GM20000 (cell line): ENCODE measurements around the gene RAB31.

Source experiments
- DNase-seq: peaks from one replicate; pipeline ENCODE4 v3.0.0; 2012; ENCODE audit warnings: low spot score
- TF ChIP-seq, protein P1 (sequence below): IDR thresholded peaks from 2 replicates; pipeline ENCODE4 v1.5.1; 2012; ENCODE audit warnings: mild to moderate bottlenecking, control low read depth; ENCODE audit errors: extremely low read depth, missing control alignments

RAB31 gene

DNA sequence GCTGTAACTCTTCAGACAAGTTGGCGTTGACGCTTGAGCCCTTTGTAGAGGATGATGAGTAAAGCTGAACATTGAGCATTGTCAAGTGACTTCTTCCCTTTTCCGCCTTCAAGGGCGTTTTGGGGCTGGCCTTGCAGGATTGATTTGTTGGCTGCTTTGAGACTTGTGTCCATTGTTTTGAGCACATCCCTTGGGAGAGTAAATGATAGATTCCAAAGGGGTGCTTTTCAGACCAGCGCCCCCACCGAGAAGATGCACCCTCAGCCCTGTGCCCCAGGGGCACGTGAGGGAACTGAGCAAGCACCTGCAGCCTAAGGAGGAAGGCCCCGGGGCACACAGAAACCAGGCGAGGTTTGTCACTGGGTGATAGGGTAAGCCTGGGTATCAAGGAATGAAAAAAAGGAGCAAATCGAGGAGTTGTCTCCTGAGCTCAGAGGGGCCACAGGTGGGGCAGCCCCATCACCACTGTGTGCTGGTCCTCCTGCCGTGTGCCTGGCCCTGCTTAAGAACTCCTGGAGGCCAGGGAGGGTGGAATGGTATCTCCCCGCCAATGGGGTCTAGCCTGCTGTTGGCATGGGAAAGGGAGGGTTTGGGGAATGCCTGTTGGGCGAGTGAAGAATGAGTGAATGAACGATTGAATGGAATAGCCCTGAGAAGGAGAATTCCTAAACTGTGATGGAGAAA is 64.0 kb downstream of the RAB31 start:
- TF ChIP-seq, protein P1, sequence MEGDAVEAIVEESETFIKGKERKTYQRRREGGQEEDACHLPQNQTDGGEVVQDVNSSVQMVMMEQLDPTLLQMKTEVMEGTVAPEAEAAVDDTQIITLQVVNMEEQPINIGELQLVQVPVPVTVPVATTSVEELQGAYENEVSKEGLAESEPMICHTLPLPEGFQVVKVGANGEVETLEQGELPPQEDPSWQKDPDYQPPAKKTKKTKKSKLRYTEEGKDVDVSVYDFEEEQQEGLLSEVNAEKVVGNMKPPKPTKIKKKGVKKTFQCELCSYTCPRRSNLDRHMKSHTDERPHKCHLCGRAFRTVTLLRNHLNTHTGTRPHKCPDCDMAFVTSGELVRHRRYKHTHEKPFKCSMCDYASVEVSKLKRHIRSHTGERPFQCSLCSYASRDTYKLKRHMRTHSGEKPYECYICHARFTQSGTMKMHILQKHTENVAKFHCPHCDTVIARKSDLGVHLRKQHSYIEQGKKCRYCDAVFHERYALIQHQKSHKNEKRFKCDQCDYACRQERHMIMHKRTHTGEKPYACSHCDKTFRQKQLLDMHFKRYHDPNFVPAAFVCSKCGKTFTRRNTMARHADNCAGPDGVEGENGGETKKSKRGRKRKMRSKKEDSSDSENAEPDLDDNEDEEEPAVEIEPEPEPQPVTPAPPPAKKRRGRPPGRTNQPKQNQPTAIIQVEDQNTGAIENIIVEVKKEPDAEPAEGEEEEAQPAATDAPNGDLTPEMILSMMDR, result no peak
- DNase-seq, result no peak

DNA sequence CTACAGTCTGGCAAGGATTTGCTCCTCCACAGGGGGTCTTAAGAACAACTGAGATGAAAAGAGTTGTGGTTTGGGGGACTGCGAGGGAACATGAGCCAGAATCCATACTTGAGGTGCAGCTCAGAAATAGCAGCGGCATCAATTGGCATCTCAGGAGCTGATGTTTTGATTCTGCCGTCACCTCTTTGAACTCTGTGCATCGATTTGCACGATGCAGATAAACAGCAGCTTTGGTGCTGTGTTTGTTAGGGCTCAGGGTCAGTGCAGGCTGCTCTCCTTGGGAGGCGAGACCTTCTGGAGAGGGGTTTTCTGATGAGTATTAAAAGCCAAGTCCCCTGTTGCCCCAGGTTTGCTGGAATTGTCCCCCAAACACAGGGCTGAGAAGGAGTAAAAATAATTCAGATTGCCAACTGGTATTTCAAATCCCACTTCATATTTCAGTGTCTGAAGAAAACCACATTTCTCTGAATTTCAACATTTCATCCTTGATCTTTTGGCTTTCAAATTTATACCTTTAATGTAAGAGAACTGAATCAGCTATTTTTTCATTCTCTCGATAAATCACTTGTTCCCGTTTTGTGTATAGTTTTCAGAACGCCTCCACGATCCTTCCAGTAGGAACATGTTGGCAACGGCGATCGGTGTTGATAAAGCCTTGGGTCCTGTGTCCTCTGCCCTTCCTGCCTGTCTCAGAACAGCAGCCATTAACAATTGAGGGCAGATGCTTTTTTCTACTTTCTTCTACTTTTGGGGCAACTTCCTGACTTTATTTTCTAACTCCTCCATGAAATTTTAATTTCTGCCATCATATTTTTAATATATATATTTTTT is 65.0 kb downstream of the RAB31 start:
- DNase-seq, result no peak
- TF ChIP-seq, protein P1, result no peak

DNA sequence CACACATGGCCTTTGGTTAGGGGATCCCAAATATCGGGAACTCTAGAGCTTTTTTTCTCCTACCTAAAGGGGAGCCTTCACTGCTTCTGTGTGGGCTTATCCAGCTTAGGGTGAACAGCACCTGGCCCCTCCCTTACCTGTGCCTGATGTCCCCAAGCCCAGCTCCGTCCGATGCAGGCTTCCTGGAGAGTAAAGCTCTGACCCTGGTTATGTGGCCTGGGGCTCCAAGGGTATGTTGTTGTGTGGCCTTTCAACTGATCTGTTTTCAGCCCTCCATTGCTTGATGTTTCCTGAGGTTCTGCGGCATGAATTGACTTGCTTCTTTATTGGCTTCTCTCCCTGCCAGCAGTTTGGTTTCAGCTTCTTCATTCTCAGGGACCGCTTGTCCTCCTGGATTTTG is 66.0 kb downstream of the RAB31 start:
- TF ChIP-seq, protein P1, result no peak
- no peak for DNase-seq

DNA sequence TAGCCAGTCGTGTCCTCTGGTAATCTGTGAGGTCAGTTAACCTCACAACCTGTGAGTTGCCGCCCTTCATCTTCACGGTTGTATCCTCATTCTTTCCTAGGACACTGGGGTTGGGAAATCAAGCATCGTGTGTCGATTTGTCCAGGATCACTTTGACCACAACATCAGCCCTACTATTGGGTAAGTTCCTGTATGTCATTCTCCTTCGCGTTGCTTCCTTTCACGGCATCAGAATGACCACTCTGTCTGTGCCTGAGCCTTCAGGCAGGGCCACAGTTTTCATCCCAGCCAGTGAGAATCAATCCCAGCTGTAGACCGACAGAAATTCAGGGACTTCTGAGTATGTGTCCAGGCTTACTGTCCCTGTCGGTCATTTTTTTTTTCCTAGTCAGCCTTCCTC is 67.1 kb downstream of the RAB31 start:
- TF ChIP-seq, protein P1, result no peak
- no peak for DNase-seq

DNA sequence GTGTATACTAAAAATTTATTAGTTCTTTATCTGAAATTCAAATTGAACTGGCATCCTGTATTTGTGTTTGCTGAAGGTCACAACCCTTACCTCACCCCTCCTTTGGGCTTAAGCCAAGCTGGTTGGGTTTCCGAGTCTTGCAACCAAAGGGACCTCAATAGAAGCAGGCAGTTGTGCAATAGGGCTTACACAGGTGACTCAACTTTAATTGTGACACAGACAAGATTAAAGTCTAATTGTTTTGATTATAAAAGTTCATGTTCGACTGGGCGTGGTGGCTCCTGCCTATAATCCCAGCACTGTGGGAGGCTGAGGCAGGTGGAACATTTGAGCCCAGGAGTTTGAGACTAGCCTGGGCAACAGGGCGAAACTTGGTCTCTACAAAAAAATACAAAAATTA is 71.5 kb downstream of the RAB31 start:
- TF ChIP-seq, protein P1, result no peak
- no peak for DNase-seq

DNA sequence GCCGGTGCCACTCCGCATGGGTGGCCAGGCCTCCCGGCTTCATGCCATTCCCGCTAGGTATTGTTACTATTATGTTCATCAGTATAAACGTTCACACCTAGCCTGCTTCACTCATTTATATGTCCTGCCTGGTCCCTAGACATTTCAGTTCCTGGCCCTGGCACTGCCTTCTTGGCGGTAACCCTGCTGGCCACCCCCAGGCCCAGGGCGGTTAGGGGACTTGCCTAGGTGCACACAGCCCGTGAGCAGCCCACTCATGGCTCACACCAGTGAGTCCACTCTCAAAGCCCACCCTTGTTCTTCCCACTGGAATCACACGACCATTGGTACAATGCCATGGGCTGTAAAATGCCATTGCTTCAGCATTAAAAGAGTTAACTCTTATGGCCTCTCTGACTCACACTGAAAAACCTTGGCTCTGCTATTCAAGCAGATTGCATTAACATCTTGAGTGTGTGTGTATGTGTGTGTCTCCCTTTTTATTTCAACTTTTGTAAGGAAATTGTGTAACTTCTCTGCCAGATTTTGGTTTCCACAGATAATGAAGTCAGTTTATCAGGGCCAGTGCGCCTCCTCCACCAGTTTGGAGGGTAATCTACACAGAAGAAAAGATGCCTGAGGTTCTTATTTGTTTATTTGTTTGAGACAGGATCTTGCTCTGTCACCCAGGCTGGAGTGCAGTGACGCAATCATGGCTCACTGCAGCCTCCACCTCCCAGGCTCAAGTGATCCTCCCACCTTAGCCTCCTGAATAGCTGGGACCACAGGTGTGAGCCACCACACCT is 74.2 kb downstream of the RAB31 start:
- DNase-seq, result no peak
- TF ChIP-seq, protein P1, result no peak

DNA sequence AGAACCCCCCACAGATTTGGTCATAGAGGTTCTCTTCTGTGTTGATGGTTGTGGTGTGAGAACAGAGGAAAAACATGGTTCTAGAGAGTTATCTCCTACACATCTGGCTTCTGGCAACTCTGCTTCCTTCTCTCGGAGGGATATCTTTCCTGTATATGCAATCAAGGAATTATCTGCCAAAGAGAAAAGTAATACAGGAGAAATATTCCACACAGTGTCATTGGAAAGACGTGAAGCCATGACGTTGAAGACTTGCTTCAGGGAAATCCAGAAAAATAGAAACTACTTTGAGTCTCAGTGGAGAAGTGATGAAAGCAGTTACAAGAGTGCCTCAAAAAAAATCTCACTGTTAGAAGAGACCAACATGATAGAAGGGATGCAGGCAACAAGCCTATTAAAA is 78.5 kb downstream of the RAB31 start:
- DNase-seq, result no peak
- TF ChIP-seq, protein P1, result no peak
